HCT116 (cell line): ENCODE measurements around the gene GNG12. TPM values are rescaled to one million over a fixed set of nuclear protein-coding genes. Genes with fewer than 3 reads are reported as not detected.

Source experiments
- ATAC-seq: fragments of 200-7000 bp; cut with Tn5 transposase; 2 replicates; pipeline ENCODE4 v1.9.1; 2020; ENCODE audit warnings: mild to moderate bottlenecking, moderate library complexity
- BruUV-seq: library from RNA; stranded (reverse); fragments of 400-500 nt; replicated peaks from 2 replicates; lab custom pipeline; 2021; lab: Mats Ljungman, UMichigan
- CTCF ChIA-PET: fragments of 300-600 bp; sonication (Branson Sonifier 250); formaldehyde crosslinking; loops from one replicate; lab custom pipeline; 2021; ENCODE audit warnings: antibody characterized with exemption; lab: Charles Lee
- POLR2A ChIA-PET: fragments of 300-600, 350-600 bp; sonication (Branson Sonifier 250); formaldehyde crosslinking; loops from one replicate; lab custom pipeline; 2021; ENCODE audit warnings: antibody characterized with exemption; lab: Charles Lee
- RAD21 ChIA-PET, 2 experiments: fragments of 300-600 bp; sonication (Branson Sonifier 250); formaldehyde crosslinking; loops; one replicate each; lab custom pipeline; 2023; ENCODE audit warnings: low total read pairs in 2 of 2; ENCODE audit not compliant: uncharacterized antibody in 2 of 2, unreplicated experiment in 2 of 2, low non-redundant PET in 1 of 2; lab: Charles Lee
- DNase-seq: peaks from one replicate; pipeline ENCODE4 v3.0.0-alpha.2; 2010; ENCODE audit warnings: low read depth, low spot score
- H2AFZ ChIP-seq: fragments of 200-600 bp; shearing (Covaris generic), sonication (generic); 2 replicates; pipeline ENCODE4 v1.6.1; 2017; ENCODE audit warnings: low read depth, mixed run types, mixed read lengths, antibody characterized with exemption, low read length; ENCODE audit not compliant: poor library complexity, severe bottlenecking
- H3K27ac ChIP-seq: 2 replicates; pipeline ENCODE4 v1.5.1; 2012; ENCODE audit warnings: low read depth, low read length
- H3K27me3 ChIP-seq: fragments of 200-600 bp; sonication (generic); 2 replicates; pipeline ENCODE4 v1.6.1; 2016; ENCODE audit warnings: mixed run types, low read length, mixed read lengths; ENCODE audit not compliant: insufficient read depth
- H3K36me3 ChIP-seq, 2 experiments: fragments of 200-500 bp in 1 of 2; fragments of 200-600 bp in 1 of 2; sonication (Bioruptor generic) in 1 of 2; sonication (generic) in 1 of 2; 2 replicates each; pipeline versions ENCODE4 v1.5.1 to v1.6.1; 2014 to 2016; ENCODE audit warnings: low read length in 2 of 2, inconsistent platforms in 1 of 2, mixed read lengths in 1 of 2, mixed run types in 1 of 2; ENCODE audit not compliant: insufficient read depth in 2 of 2, control insufficient read depth in 1 of 2
- H3K4me1 ChIP-seq, 2 experiments: fragments of 200-600 bp in 1 of 2; sonication (generic) in 1 of 2; 2 replicates each; pipeline versions ENCODE4 v1.5.1 to v1.6.1; 2012 to 2017; ENCODE audit warnings: low read length in 2 of 2, inconsistent platforms in 1 of 2, mild to moderate bottlenecking in 1 of 2, mixed read lengths in 1 of 2, mixed run types in 1 of 2, moderate library complexity in 1 of 2; ENCODE audit not compliant: insufficient read depth in 2 of 2, control insufficient read depth in 1 of 2
- H3K4me2 ChIP-seq: fragments of 200-600 bp; sonication (generic); 2 replicates; pipeline ENCODE4 v1.6.1; 2017; ENCODE audit warnings: mixed run types, low read length, mixed read lengths
- H3K4me3 ChIP-seq, 2 experiments: fragments of 200-600 bp in 1 of 2; sonication (generic) in 1 of 2; replicated peaks in 1 of 2; 2 replicates each; pipeline ENCODE4 v1.5.1; 2011 to 2016; ENCODE audit warnings: low read length in 2 of 2, control low read depth in 1 of 2, low read depth in 1 of 2, mild to moderate bottlenecking in 1 of 2, mixed read lengths in 1 of 2, mixed run types in 1 of 2
- H3K79me2 ChIP-seq: fragments of 200-600 bp; sonication (generic); 2 replicates; pipeline ENCODE4 v1.6.1; 2017; ENCODE audit warnings: mild to moderate bottlenecking, mixed run types, low read length, moderate library complexity, mixed read lengths; ENCODE audit not compliant: insufficient read depth
- H3K9ac ChIP-seq: fragments of 200-600 bp; sonication (generic); 2 replicates; pipeline ENCODE4 v1.6.1; 2016; ENCODE audit warnings: low read length, mixed read lengths
- H3K9me2 ChIP-seq: fragments of 200-600 bp; sonication (generic), shearing (Covaris generic); 2 replicates; pipeline ENCODE4 v1.6.1; 2017; ENCODE audit warnings: mixed run types, mild to moderate bottlenecking, moderate library complexity; ENCODE audit not compliant: insufficient read depth
- H3K9me3 ChIP-seq, 2 experiments: fragments of 200-500 bp in 1 of 2; fragments of 200-600 bp in 1 of 2; sonication (Bioruptor generic) in 1 of 2; sonication (generic) in 1 of 2; 2 replicates each; pipeline ENCODE4 v1.6.1; 2014 to 2017; ENCODE audit warnings: low read length in 2 of 2, mixed read lengths in 2 of 2, inconsistent platforms in 1 of 2, low read depth in 1 of 2, mild to moderate bottlenecking in 1 of 2, mixed run types in 1 of 2, moderate library complexity in 1 of 2; ENCODE audit not compliant: control insufficient read depth in 1 of 2, insufficient read depth in 1 of 2
- H4K20me1 ChIP-seq: fragments of 200-600 bp; sonication (generic), shearing (Covaris generic); 2 replicates; pipeline ENCODE4 v1.6.1; 2017; ENCODE audit warnings: mixed run types, mild to moderate bottlenecking, moderate library complexity; ENCODE audit not compliant: insufficient read depth
- CBX3 ChIP-seq: IDR thresholded peaks from 2 replicates; pipeline ENCODE4 v1.6.1; 2012; ENCODE audit warnings: low read depth
- CEBPB ChIP-seq: IDR thresholded peaks from 2 replicates; pipeline ENCODE4 v1.6.1; 2012; ENCODE audit warnings: low read depth
- CTCF ChIP-seq, 3 experiments: fragments of 200-600 bp in 1 of 3; sonication (generic) in 1 of 3; IDR thresholded peaks in 2 of 3; conservative IDR thresholded peaks in 1 of 3; 2 replicates each; pipeline ENCODE4 v1.5.1; 2012 to 2017; ENCODE audit warnings: low read depth in 2 of 3, low read length in 2 of 3, antibody characterized with exemption in 1 of 3, borderline replicate concordance in 1 of 3, control low read depth in 1 of 3, mild to moderate bottlenecking in 1 of 3, mixed read lengths in 1 of 3, mixed run types in 1 of 3, moderate library complexity in 1 of 3; ENCODE audit not compliant: insufficient read depth in 1 of 3
- EGR1 ChIP-seq: IDR thresholded peaks from 2 replicates; pipeline ENCODE4 v1.6.1; 2012; ENCODE audit warnings: low read depth
- ELF1 ChIP-seq: IDR thresholded peaks from 2 replicates; pipeline ENCODE4 v1.6.1; 2012; ENCODE audit warnings: low read depth, borderline replicate concordance
- EZH2 ChIP-seq: fragments of 200-600 bp; sonication (generic); IDR thresholded peaks from 2 replicates; pipeline ENCODE4 v1.6.1; 2017; ENCODE audit warnings: antibody characterized with exemption, mixed run types
- FOSL1 ChIP-seq: IDR thresholded peaks from 2 replicates; pipeline ENCODE4 v1.6.1; 2012; ENCODE audit warnings: low read depth
- JUND ChIP-seq: IDR thresholded peaks from 2 replicates; pipeline ENCODE4 v1.6.1; 2012
- POLR2AphosphoS5 ChIP-seq: IDR thresholded peaks from 2 replicates; pipeline ENCODE4 v1.6.1; 2011; ENCODE audit warnings: mild to moderate bottlenecking, low read depth, low read length, moderate library complexity
- RAD21 ChIP-seq: IDR thresholded peaks from 2 replicates; pipeline ENCODE4 v1.6.1; 2012; ENCODE audit warnings: low read depth, mild to moderate bottlenecking
- REST ChIP-seq: IDR thresholded peaks from 2 replicates; pipeline ENCODE4 v1.6.1; 2012; ENCODE audit warnings: low read depth
- SP1 ChIP-seq: IDR thresholded peaks from 2 replicates; pipeline ENCODE4 v1.6.1; 2012; ENCODE audit warnings: low read depth
- SRF ChIP-seq: IDR thresholded peaks from 2 replicates; pipeline ENCODE4 v1.6.1; 2012; ENCODE audit warnings: low read depth
- TCF7L2 ChIP-seq: IDR thresholded peaks from 2 replicates; pipeline ENCODE4 v1.7.0; 2011; ENCODE audit warnings: borderline replicate concordance, inconsistent platforms; ENCODE audit not compliant: insufficient read depth, insufficient read length; ENCODE audit errors: extremely low read depth
- YY1 ChIP-seq: IDR thresholded peaks from 2 replicates; pipeline ENCODE4 v1.6.1; 2011; ENCODE audit warnings: low read length, low read depth, moderate library complexity, mild to moderate bottlenecking; ENCODE audit not compliant: insufficient replicate concordance; ENCODE audit errors: extremely low read depth
- ZBTB33 ChIP-seq: IDR thresholded peaks from 2 replicates; pipeline ENCODE4 v1.6.1; 2011; ENCODE audit warnings: mild to moderate bottlenecking, low read length, moderate library complexity; ENCODE audit not compliant: insufficient replicate concordance; ENCODE audit errors: extremely low read depth
- ZFX ChIP-seq: fragments of 450-650 bp; IDR thresholded peaks from 2 replicates; pipeline ENCODE4 v1.6.1; 2017
- ZNF274 ChIP-seq: fragments of 200-500 bp; sonication (Bioruptor generic); IDR thresholded peaks from 2 replicates; pipeline ENCODE4 v1.6.1; 2014; ENCODE audit warnings: mild to moderate bottlenecking, low read depth, low read length, inconsistent platforms
- intact Hi-C: fragments of 100-400 bp; cut with micrococcal nuclease; formaldehyde crosslinking; loops from 2 replicates; pipeline ENCODE4 v1.10.0; 2022
- total RNA-seq: library from RNA; stranded (reverse); gene quantifications from one replicate; pipeline ENCODE4 v1.2.1, GENCODE V29; 2021; ENCODE audit not compliant: unreplicated experiment

GNG12 gene
- total RNA-seq, 1 experiment from 2014 or later, result 49.6 TPM

- H3K4me3 ChIP-seq, result peak overlapping the region in 1 of 2 experiments; percentile 15; a peak in 2 of 4 replicates
- H3K4me1 ChIP-seq, result peaks cover 33 to 37% of the 10 kb centered on the region in 2 experiments
- H3K36me3 ChIP-seq, result no peaks in the 10 kb centered on the region
- peak overlapping the region; percentile 82 for H3K27ac ChIP-seq
- H3K9me2 ChIP-seq, result no peaks in the 10 kb centered on the region
- ChIA-PET POLR2A (interaction anchor here (1.0 to 3.8 kb wide), 7 partner anchors 9 to 59 kb away, joined by 3 to 50 read pairs (median 4); partner anchors contain the start of gene GADD45A), CTCF (interaction anchor here (0.6 to 3.0 kb wide), 14 partner anchors 8 to 1387 kb away, joined by 3 to 17 read pairs (median 4); partner anchors contain the start of gene GADD45A), RAD21 (interaction anchor here (0.7 to 1.6 kb wide), 4 partner anchors 16 to 160 kb away, joined by 3 to 8 read pairs (median 5); partner anchors contain the start of gene GADD45A (in 1 of the 2))
- H3K9ac ChIP-seq, result peak overlapping the region; percentile 47
- H3K4me2 ChIP-seq, result peak overlapping the region; percentile 61
- H3K27me3 ChIP-seq, result no peaks in the 10 kb centered on the region
- peak; percentile 86 for ATAC-seq
- H3K79me2 ChIP-seq, result no peaks in the 10 kb centered on the region
- no peaks in the 10 kb centered on the region for H4K20me1 ChIP-seq
- peak overlapping the region; percentile 8 for H2AFZ ChIP-seq
- H3K9me3 ChIP-seq, result no peaks in the 10 kb centered on the region
- intact Hi-C loops, result loop anchor here (1.0 kb wide), 1 partner anchor 48 kb away; no protein-coding TSS in a partner anchor
- no TSS peak for BruUV-seq
- DNase-seq, result peak; percentile 93
- peak; percentile 41; the same call in 1 of the 2 replicates for TF ChIP-seq POLR2AphosphoS5
- TF ChIP-seq ZFX, result no peak
- TF ChIP-seq CEBPB, result peak; percentile 82
- peak; percentile 88 for TF ChIP-seq SP1
- no peak for TF ChIP-seq ELF1
- TF ChIP-seq ZBTB33, result no peak
- peak; percentile 24; the same call in 1 of the 2 replicates for TF ChIP-seq EGR1
- no peak for TF ChIP-seq YY1
- peak; percentile 68 for TF ChIP-seq CBX3
- TF ChIP-seq RAD21, result peak; percentile 21; the same call in 1 of the 2 replicates
- TF ChIP-seq SRF, result 0 out of 2 replicates have a peak, but pooled peaks have one; percentile 5
- no peak for TF ChIP-seq REST
- peak in 2 of 3 experiments; percentile 49 to 54; a peak in 4 of 6 replicates for TF ChIP-seq CTCF (IDR thresholded peaks at IDR 0.05 in 2 of 3, conservative IDR thresholded peaks at IDR 0.05 in 1 of 3; ENCODE audit: borderline replicate concordance in 1 of 3, insufficient read depth in 1 of 3, low read depth in 2 of 3, low read length in 2 of 3)
- peak; percentile 87 for TF ChIP-seq JUND
- no peak for TF ChIP-seq ZNF274
- peak; percentile 97 for TF ChIP-seq TCF7L2
- TF ChIP-seq EZH2, result no peak
- TF ChIP-seq FOSL1, result peak; percentile 83
Measured at GRCh38 chr1:67700692-67701410, 132.4 kb downstream of the GNG12 start.
